ENCODE data around the gene TNPO3.

TNPO3 gene

DNA sequence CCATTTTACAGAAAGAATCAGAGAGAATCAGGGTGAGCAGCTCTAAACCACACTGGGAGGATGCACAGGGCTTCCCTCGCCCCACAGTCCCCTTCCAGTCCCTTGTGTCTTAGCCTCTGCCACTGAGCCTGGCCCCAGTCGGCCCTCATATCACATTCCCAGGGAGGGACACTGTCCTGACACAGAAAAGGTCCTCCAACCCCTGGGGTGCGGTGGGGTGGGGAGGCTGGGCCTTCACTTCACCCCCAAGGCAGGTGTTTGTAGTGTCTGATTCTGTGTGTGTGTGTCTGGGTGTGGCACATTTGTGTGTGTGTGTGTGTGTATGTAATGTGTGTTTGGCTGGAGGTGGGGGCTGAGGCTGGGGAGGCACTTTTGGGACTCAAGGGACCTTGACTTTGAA, 142.6 kb downstream of the TNPO3 start:
- CTCF ChIA-PET = interaction anchor here (1.1 to 6.2 kb wide), 2 partner anchors 9 to 177 kb away, joined by 3 to 76 read pairs; no protein-coding TSS in a partner anchor
- no peak overlapping the region for H3K4me3 ChIP-seq (ENCODE audit: low read depth, low read length)
- POLR2A ChIA-PET = no interaction called here
- TF ChIP-seq, protein P1, sequence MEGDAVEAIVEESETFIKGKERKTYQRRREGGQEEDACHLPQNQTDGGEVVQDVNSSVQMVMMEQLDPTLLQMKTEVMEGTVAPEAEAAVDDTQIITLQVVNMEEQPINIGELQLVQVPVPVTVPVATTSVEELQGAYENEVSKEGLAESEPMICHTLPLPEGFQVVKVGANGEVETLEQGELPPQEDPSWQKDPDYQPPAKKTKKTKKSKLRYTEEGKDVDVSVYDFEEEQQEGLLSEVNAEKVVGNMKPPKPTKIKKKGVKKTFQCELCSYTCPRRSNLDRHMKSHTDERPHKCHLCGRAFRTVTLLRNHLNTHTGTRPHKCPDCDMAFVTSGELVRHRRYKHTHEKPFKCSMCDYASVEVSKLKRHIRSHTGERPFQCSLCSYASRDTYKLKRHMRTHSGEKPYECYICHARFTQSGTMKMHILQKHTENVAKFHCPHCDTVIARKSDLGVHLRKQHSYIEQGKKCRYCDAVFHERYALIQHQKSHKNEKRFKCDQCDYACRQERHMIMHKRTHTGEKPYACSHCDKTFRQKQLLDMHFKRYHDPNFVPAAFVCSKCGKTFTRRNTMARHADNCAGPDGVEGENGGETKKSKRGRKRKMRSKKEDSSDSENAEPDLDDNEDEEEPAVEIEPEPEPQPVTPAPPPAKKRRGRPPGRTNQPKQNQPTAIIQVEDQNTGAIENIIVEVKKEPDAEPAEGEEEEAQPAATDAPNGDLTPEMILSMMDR (IDR thresholded peaks at IDR 0.05; ENCODE audit: insufficient read depth, low read length, missing control alignments) = no peak
- DNase-seq (ENCODE audit: low read depth, low spot score) = no peak

DNA sequence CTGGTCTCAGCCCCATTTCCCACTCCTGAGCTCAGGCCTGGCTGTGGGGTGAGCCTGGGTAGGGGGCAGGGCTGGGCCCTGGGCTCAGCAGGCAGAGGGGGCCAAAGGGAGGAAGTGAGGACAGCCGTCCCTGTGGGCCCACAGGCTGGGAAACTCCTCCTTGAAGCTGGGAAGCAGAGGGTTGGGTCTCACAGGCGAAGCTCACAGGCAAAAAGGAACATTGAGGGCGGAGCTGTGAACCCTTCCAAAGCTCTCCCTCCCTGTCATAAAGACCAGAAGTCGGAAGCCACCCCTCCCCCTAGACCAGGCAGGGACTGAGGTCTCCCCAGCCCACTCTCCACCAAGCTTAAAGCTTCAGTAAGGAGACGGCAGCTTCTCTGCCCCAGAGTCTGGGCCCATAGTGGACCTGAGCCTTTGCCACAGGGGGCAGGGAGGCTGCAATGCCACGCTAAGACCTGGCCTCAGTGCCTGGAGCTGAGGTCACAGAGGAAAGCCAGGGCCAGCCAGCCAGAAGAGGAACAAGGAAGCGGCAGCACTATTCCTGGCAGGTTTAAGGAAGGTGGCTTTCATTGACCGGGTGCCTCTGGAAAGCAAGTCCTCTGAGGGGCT, 143.4 kb downstream of the TNPO3 start:
- POLR2A ChIA-PET = no interaction called here
- DNase-seq (ENCODE audit: low read depth, low spot score) = no peak
- TF ChIP-seq, protein P1 (IDR thresholded peaks at IDR 0.05; ENCODE audit: insufficient read depth, low read length, missing control alignments) = no peak
- CTCF ChIA-PET = interaction anchor here (1.1 to 6.2 kb wide), 3 partner anchors 8 to 178 kb away, joined by 3 to 76 read pairs (median 3); no protein-coding TSS in a partner anchor
- H3K4me3 ChIP-seq (ENCODE audit: low read depth, low read length) = no peak overlapping the region

DNA sequence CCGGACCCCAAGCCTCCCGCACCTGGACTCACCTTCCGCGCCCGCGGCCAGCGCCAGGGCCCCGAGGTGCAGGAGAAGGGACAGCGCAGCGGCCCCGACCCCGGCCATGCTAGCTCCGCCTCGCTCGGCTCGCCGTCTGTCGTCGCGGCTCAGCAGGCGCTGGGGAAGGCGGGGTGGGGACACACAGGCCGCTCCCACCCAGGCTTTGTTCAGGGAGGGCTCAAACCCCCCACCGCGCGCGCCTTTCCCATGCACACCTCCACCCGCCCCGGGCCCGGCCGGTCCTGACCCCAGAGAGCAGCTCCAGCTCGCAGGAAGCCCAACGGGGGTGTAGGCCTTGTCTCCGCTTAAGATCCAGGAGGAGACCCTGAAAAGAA, 144.4 kb downstream of the TNPO3 start, which contains the start of gene KCP:
TSS of gene KCP (minus strand) at position 141 of the 377 bp plus-strand sequence. CDS start at position 108, 33 bp downstream.
- no peak for DNase-seq (ENCODE audit: low read depth, low spot score)
- CTCF ChIA-PET = interaction anchor here (1.0 to 6.2 kb wide), 4 partner anchors 11 to 179 kb away, joined by 3 to 76 read pairs (median 4); no protein-coding TSS in a partner anchor
- peak within 1 kb of the TSS; percentile 54 for H3K4me3 ChIP-seq (ENCODE audit: low read depth, low read length)
- TF ChIP-seq, protein P1 (IDR thresholded peaks at IDR 0.05; ENCODE audit: insufficient read depth, low read length, missing control alignments) = no peak
- POLR2A ChIA-PET = interaction anchor here (1.0 kb wide), 1 partner anchor 169 kb away, joined by 3 read pairs; no protein-coding TSS in a partner anchor

DNA sequence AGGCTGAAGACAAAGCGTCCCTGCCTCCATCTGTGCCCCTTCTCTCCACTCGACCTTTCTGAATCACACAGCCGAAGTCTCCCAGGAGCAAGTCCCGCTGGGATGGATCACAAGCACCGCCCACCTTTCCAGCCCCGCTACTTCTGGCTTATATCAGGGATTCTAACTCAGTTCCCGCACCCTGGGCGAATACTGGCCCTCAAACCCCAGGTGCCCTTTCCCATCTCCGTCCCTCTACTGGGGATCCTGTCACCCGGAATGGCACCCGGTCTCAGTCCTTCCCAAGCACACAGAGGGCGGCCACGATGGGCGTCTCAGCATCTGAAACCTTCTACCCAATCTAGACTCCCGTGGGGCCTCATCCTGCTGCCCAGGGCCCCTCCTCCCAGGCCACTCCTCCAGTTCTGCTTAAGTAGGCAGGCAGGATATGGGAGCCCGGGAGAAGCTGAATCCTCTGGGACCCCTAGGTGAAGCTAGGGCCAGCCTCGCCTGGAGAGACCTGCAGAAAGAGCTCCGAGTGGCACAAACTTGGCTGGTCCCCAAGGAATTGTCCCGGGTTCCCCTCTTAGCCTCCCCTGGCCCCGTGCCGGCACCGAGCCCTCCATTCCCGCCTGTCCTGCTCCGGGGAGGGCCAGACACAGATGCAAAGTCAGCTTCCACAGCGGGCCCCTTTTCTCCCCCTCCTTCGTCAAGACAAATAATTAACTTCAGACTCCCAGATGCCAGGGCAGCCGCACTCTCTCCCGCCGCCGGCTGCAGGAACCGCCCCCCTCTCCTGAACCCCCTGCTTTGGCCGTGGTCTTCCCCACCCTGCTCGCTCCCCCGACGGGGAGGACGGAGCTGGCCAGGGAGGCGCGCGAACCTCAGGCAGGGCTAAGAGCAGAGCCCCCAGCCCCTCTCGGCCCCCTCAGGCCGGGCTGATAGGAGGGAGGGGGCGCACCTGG, 145.0 kb downstream of the TNPO3 start:
- ChIA-PET POLR2A (interaction anchor here (1.0 kb wide), 1 partner anchor 169 kb away, joined by 3 read pairs; no protein-coding TSS in a partner anchor), CTCF (interaction anchor here (0.8 to 6.2 kb wide), 6 partner anchors 8 to 180 kb away, joined by 3 to 76 read pairs (median 3); no protein-coding TSS in a partner anchor)
- TF ChIP-seq, protein P1 (IDR thresholded peaks at IDR 0.05; ENCODE audit: insufficient read depth, low read length, missing control alignments) = no peak
- H3K4me3 ChIP-seq (ENCODE audit: low read depth, low read length) = peak overlapping the region; percentile 54
- DNase-seq (ENCODE audit: low read depth, low spot score) = no peak

DNA sequence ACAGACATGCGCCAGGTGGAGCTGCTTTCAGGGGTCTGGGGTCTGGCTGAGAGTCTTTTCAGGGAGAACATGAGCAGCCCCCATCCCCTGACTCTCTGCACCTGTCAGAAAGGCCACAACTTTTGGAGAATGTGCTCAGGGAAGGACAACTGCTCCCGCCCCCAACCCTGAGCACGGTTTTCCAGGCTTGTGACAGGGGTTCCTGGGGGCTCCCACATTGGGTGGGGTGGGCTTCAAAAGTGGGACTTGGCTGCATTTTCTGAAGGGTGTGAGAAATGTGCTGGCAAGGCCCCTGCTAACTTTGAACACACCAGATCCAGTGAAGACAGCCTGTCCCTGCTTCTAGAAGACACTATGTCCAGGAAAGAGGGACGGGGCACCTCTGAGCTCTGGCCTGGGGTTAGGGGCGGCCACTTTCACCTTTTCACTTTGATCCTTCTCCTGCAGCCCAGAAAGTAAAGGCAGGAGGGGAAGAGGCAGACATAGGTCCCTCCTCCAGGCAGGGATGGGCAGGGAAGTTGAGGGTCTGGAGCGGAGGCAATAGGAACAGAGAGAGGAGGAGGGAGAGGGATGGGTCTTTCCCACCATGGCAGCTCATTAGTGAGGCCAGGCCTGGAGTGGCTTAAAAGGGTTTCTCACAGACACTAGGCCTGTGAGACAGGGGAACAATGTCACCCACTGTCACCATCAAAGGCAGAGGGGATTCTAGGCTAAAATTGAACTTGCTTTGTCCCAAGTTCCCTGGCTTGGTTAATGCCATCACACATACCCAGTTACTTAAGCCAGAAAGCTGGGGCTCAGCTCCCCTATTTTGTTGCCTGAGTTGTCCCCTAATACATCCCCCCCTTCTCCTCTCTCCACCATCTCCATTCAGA, 145.9 kb downstream of the TNPO3 start:
- CTCF ChIA-PET = interaction anchor here (0.8 to 6.2 kb wide), 4 partner anchors 9 to 181 kb away, joined by 3 to 76 read pairs (median 3); no protein-coding TSS in a partner anchor
- DNase-seq (ENCODE audit: low read depth, low spot score) = no peak
- POLR2A ChIA-PET = interaction anchor here (0.5 to 1.0 kb wide), 2 partner anchors 34 to 170 kb away, joined by 3 to 6 read pairs; no protein-coding TSS in a partner anchor
- H3K4me3 ChIP-seq (ENCODE audit: low read depth, low read length) = peak overlapping the region; percentile 54
- TF ChIP-seq, protein P1 (IDR thresholded peaks at IDR 0.05; ENCODE audit: insufficient read depth, low read length, missing control alignments) = no peak

Data from AG04449 (cell line).